HG02840 (cell line): ENCODE data around the gene DARS1.

ENCODE experiments used
- ATAC-seq: cut with Tn5 transposase; IDR thresholded peaks from one replicate; pipeline ENCODE4 v1.9.1; 2021; ENCODE audit warnings: mild to moderate bottlenecking, moderate library complexity, moderate number of reproducible peaks; ENCODE audit not compliant: unreplicated experiment, low FRiP score

Gene DARS1

DNA sequence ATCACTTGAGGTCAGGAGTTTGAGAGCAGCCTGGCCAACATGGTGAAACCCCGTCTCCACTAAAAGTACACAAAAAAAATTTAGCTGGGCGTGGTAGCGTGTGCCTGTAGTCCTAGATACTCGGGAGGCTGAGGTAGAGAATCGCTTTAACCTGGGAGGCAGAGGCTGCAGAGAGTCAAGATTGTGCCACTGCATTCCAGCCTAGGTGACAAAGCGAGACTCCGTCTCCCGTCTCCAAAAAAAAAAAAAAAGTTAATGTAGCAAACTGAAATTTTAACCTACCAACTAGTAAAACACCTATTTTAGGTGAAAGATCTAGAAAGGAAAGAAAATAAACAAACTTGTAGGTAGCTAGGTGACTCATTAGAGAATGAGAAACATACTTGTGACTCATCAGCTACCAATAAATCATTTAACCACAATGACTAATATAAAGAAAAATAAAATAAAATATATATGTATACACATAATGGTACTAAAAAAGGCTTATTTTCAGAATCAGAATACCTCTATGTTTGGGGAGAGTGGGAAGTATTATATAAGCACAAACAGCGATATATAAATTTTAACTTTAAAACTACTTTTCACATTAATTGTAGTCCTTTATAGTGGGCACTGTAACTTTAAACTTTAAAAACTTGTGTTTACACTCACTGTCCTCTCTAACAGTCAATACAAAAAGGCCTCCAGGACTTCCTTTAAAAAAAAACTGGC is 36.6 kb downstream of the DARS1 start:
- no peak for ATAC-seq

- no peak for ATAC-seq
These were observed 37.3 kb downstream of the DARS1 start for GRCh38 chr2:135948141-135948540.

DNA sequence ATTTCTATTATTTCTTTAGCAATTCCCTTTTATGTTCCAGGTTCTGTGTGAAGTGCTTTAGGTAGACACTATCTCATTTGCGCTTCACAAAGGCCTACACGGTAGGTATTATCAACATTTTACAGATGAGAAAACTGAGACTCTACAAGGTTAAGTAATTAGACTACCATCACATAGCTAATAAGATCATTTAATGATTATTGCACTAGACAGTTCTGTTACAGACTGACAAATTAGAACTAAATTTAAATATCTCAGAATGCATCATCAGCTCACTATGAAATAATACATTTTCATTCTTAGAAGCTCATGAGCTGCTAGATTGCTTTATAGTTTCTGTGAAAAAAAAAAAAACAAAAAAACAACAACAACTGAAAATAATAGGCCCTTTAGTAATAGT is 37.9 kb downstream of the DARS1 start:
- no peak for ATAC-seq

DNA sequence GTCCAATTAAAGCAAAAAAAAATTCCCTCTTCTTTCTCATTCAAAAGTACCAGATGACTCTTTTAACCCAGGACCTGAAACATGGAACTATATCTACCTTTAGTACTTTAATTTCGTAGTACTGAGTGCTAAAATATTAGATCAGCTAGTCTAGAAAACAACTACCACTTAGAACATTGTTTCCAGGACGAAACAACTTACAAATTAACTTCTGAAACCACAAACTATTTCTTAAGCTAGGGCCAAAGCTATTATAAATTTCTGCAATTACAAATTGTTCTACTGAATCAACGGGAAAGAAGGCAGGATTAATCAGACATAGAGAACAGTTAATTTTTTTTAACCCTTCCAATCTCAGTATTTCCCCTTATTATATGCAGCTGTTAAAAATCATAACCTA is 39.9 kb downstream of the DARS1 start:
- ATAC-seq: no peak

GRCh38 chr2:135944625-135945024 is 40.8 kb downstream of the DARS1 start:
- no peak for ATAC-seq

- ATAC-seq: no peak
These were observed 42.3 kb downstream of the DARS1 start for GRCh38 chr2:135942936-135943688.

DNA sequence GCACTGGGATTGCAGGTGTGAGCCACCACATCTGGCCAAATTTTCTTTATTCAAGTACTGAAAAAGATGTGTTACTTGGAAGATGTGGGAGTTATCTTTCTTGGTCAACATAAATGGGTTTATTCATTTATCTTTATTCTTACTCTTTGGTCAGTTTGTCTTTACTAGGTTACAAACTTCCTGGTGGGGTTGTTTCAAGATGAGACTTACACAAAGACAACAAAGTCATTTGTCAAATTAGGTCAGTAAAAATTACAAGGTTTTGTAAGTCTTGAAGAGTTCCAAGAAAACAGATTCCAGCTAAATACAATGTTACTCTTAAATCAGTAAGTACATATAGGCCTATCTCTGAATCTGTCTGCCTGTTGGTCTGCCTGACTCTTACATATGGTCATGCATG is 48.9 kb downstream of the DARS1 start:
- no peak for ATAC-seq

DNA sequence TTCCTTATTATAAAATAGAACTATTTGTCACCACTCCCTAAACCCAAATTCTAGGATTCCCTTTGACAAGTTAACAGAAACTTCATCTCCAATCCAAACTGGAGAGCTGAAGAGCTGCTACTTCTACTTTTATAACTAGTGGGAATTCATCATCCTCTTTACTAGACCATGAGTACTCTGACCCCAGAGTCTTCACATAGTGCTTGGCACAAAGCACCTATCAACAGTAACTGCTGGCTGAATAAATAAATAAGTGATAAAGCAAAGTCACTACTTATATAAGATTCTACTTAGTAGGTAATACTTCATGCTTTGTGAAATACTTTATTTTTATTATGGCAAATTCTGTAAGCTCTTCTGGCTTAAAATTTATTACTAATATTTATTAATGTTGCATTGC is 49.5 kb downstream of the DARS1 start:
- ATAC-seq: no peak

DNA sequence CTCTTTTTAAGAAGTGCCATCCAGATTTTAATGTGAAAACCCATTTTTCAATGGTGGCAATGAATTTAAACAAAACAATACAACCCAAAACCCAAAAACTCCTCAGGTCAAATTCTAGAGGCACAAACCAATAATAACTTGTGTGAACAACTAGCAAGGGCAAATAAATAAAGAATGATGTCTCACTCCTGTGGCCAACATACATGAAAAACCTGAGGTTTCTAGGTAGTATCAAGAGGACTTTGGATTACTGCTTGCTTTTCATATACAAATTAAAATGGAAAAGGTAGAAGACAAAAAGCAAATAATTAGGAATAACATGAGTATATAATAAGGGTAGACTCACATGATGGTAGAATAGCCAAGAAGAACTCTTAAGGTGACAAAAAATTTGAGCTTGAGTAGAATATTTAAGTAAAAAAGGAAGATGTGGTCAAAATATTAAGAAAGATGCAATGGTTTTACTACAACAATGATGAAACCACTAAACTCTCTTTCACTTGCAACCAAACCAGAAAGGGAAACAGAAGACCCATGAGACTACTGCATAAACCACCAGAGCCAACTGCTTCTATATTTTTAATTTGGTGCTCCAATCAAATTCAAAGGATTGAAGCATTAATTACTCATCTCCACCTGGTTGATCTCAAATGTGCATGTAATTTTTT is 53.5 kb downstream of the DARS1 start:
- peak; percentile 73 for ATAC-seq

GRCh38 chr2:135926605-135927004 is 58.8 kb downstream of the DARS1 start:
- ATAC-seq: no peak

DNA sequence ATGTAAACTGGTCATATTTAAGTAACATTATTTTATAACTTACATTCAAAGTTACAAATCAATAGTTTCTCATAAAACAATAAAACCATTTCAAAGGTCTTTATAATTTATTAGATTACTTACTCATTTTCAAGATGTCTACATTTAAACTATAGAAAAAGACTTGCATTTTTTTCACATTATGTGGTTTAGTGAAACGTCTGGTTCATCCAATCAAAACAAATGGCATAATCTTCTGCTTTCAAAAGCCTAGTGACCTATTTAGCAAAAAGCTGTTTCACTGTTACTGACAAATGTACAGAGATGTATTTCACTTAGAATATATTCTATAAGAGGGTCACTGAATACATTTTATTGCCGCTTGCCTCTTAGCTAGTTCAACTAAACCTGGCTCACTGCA is 59.9 kb downstream of the DARS1 start:
- ATAC-seq: no peak

DNA sequence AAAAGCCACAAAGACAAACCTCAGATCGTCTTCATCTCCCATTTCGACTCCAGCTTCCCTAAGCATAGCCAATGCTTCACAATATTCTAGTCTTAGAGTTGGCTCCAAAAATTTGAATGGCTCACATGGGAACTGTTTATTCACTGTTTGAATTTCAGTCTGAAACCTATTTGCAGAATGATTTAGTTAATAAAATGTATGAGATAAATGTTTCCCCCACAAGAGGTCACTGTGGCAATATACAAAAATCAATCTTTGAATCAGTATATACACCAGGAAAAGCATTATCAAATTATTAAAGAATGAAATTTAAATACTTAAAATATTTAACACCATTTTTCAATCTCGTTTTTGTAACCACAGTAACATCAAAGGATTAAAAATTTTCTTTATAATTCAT is 69.2 kb downstream of the DARS1 start:
- ATAC-seq: no peak

GRCh38 chr2:135914485-135914884 is 70.9 kb downstream of the DARS1 start:
- no peak for ATAC-seq

- no peak for ATAC-seq
These were observed 71.6 kb downstream of the DARS1 start for GRCh38 chr2:135913727-135914365.

GRCh38 chr2:135909976-135910375 is 75.5 kb downstream of the DARS1 start:
- ATAC-seq: no peak

DNA sequence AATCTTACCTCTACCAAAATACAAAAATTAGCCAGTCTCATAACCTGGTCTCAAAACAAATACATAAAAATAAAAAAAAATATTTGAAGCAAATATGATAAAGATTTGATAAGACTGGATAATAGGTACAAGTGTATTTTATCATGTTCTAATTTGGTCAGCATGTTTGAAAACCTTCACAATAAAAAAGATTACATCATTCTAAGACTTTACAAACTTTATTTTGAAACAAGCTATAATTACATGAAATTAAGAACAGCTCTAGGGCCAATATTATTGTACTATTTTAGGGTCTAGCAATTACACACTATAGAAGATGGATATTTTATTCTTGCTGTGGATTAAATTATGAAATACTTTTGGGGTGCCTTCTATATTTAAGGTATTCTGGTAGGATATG is 79.7 kb downstream of the DARS1 start:
- ATAC-seq: no peak

GRCh38 chr2:135904341-135904989 is 81.0 kb downstream of the DARS1 start:
- ATAC-seq: no peak

DNA sequence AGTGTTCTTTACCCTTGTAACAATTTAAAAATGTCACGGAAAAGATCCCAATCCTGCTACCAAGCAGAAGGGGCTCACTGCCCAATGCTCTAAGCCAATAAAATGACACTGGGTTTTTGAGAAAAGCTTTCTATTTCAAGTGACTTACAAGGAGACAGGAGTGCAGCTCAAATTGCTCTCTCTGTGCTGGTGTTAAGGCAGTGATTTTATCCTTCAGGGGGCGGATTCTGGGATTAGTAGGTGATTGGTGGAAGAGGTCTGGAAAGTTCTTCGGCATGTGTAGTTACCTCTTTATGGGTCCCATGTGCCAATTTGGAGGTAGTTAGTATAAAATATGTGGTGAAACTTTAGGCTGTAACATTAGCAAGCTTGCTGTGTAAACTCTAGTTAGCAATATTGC is 81.8 kb downstream of the DARS1 start:
- ATAC-seq: no peak

DNA sequence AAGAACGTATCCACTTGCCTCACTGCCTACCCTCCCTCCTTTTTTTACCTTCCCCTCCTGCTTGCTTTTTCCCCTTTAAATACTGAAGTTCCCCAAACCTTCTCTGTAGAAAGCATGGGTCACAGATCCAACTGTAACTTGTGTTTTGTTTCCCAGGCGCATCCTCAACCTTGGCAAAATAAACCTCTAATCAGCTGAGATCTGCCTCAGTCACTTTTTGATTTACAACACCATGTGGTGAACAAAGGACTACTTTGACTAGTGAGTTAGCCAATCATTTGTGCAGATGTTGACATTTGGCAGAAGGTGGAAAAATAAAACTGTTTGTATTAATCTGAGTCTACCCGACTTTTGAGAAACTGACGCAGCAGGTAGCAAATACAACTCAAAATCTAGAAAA is 85.9 kb downstream of the DARS1 start:
- no peak for ATAC-seq

DNA sequence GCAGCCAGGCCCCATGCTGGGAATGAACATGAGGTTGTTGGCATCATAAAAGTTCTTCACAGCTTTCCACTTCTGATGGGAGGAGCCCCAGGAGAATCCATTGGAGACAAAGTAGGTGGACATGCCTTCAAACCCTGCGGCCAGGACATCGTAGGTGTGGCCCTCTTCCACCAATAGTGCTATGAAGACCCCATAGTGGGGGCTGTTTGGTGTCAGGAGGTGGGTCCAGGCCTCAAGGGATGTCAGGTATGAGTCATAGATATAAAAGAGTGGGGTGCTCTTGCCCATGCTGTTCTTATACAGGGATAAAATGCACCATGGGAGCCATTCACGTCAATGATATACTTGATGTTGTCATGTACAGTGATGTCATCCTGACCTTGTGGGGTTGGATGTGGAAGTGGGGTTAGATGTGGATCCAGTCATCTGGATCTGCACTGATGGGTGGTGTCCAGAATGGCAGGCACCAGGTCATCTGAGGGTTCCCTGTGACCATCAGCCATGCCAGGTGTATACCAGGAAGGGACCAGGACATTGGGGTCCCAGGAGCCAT is 87.1 kb downstream of the DARS1 start:
- no peak for ATAC-seq
